ENCODE results near the gene RABEP1. TPM values are rescaled to one million over a fixed set of nuclear protein-coding genes. Genes with fewer than 3 reads are reported as not detected.
A peak's percentile ranks its signal among the peaks of the same experiment; 100 is the strongest.

The RABEP1 gene
- total RNA-seq, 1 donor from 2014 or later: 57.8 TPM

GRCh38 chr17:5361426-5361825 is 79.3 kb downstream of the RABEP1 start:
- no peak for DNase-seq (ENCODE audit: low read depth)

- DNase-seq (ENCODE audit: low read depth): no peak
These were observed 80.2 kb downstream of the RABEP1 start for GRCh38 chr17:5362162-5362811.

- no peak for DNase-seq (ENCODE audit: low read depth)
These were observed 82.1 kb downstream of the RABEP1 start for GRCh38 chr17:5364156-5364555.

GRCh38 chr17:5364696-5365095 is 82.6 kb downstream of the RABEP1 start:
- peak; percentile 41 for DNase-seq (ENCODE audit: low read depth)

GRCh38 chr17:5365831-5366230 is 83.7 kb downstream of the RABEP1 start:
- no peak for DNase-seq (ENCODE audit: low read depth)

GRCh38 chr17:5370411-5370810 is 88.3 kb downstream of the RABEP1 start:
- DNase-seq (ENCODE audit: low read depth): no peak

GRCh38 chr17:5373112-5373511 is 91.0 kb downstream of the RABEP1 start:
- no peak for DNase-seq (ENCODE audit: low read depth)

- DNase-seq (ENCODE audit: low read depth): no peak
These were observed 96.6 kb downstream of the RABEP1 start for GRCh38 chr17:5378566-5379207.

- no peak for DNase-seq (ENCODE audit: low read depth)
These were observed 97.4 kb downstream of the RABEP1 start for GRCh38 chr17:5379351-5380107.

- DNase-seq (ENCODE audit: low read depth): no peak
These were observed 98.5 kb downstream of the RABEP1 start for GRCh38 chr17:5380491-5381135.

GRCh38 chr17:5381542-5381941 is 99.5 kb downstream of the RABEP1 start:
- no peak for DNase-seq (ENCODE audit: low read depth)

- no peak for DNase-seq (ENCODE audit: low read depth)
These were observed 109.6 kb downstream of the RABEP1 start for GRCh38 chr17:5391678-5392077.

- DNase-seq (ENCODE audit: low read depth): no peak
These were observed 114.5 kb downstream of the RABEP1 start for GRCh38 chr17:5396612-5397011.

- DNase-seq (ENCODE audit: low read depth): no peak
These were observed 117.7 kb downstream of the RABEP1 start for GRCh38 chr17:5399767-5400166.

GRCh38 chr17:5405400-5405799 is 123.3 kb downstream of the RABEP1 start:
- DNase-seq (ENCODE audit: low read depth): no peak

GRCh38 chr17:5408186-5408585 is 126.1 kb downstream of the RABEP1 start:
- no peak for DNase-seq (ENCODE audit: low read depth)

- DNase-seq (ENCODE audit: low read depth): no peak
These were observed 128.6 kb downstream of the RABEP1 start for GRCh38 chr17:5410594-5411272.

GRCh38 chr17:5413682-5414081 is 131.6 kb downstream of the RABEP1 start:
- DNase-seq (ENCODE audit: low read depth): peak; percentile 63

GRCh38 chr17:5416901-5417300 is 134.8 kb downstream of the RABEP1 start:
- no peak for DNase-seq (ENCODE audit: low read depth)

- peak; percentile 38 for DNase-seq (ENCODE audit: low read depth)
These were observed 136.8 kb downstream of the RABEP1 start for GRCh38 chr17:5418858-5419355.

GRCh38 chr17:5419356-5419958 is 137.4 kb downstream of the RABEP1 start, which contains the start of gene NUP88:
Gene NUP88, minus strand, starts transcription at chr17:5419662. Its CDS starts 12 bp downstream, at chr17:5419650.
- DNase-seq (ENCODE audit: low read depth): peak; percentile 99
